Right renal cortex interstitium (tissue), 3 donors: ENCODE measurements around the gene MSRB2. TPM values are rescaled to one million over a fixed set of nuclear protein-coding genes. Genes with fewer than 3 reads are reported as not detected.

Source experiments
- DNase-seq, 3 donors: peaks; one replicate each; pipeline ENCODE4 v3.0.0-alpha.2; 2013; ENCODE audit warnings: low read depth in 3 of 3, low spot score in 2 of 3
- polyA plus RNA-seq, 3 donors: library from polyadenylated mRNA; unstranded; fragments of 120-200 nt; gene quantifications; one replicate each; pipeline ENCODE4 v1.2.1, GENCODE V29; 2013; ENCODE audit not compliant: insufficient read length in 3 of 3

The MSRB2 gene
- polyA plus RNA-seq, 3 donors, result 48.2 to 51.5 (median 49.5) TPM

GRCh38 chr10:23157691-23158369 is 62.5 kb downstream of the MSRB2 start:
- DNase-seq, result peak in 1 of 3 donors; percentile 15

GRCh38 chr10:23158370-23158769 is 63.0 kb downstream of the MSRB2 start:
- peak in 2 of 3 donors; percentile 51 to 61 for DNase-seq

GRCh38 chr10:23171232-23171876 is 76.0 kb downstream of the MSRB2 start:
- DNase-seq, result no peak

Other genes starting within 250 kb of the MSRB2 start
- gene ARMC3, start 167.5 kb upstream of the MSRB2 start, polyA plus RNA-seq, result 10 to 100 TPM; 13.2 to 14.3 (median 13.9) TPM
- gene PTF1A, start 96.7 kb downstream of the MSRB2 start, polyA plus RNA-seq, result not detected
- 1 to 10 TPM; 1.9 to 2.4 (median 2.3) TPM for gene C10orf67, start 249.2 kb downstream of the MSRB2 start, polyA plus RNA-seq